H1 (cell line): ENCODE measurements around the gene C18orf63. TPM values are rescaled to one million over a fixed set of nuclear protein-coding genes. Genes with fewer than 3 reads are reported as not detected.
A peak's percentile ranks its signal among the peaks of the same experiment; 100 is the strongest.

Experiments
- CTCF ChIA-PET: fragments of 300-600 bp; sonication (Branson Sonifier 250); formaldehyde crosslinking; loops from one replicate; lab custom pipeline; 2021; ENCODE audit not compliant: partially characterized antibody; lab: Charles Lee
- POLR2A ChIA-PET: fragments of 300-600 bp; sonication (Branson Sonifier 250); formaldehyde crosslinking; loops from one replicate; lab custom pipeline; 2021; ENCODE audit warnings: inconsistent platforms; ENCODE audit not compliant: partially characterized antibody; lab: Charles Lee
- DNase-seq, 2 experiments: peaks; one replicate each; pipeline versions ENCODE4 v3.0.0 to v3.0.0-alpha.2; 2010 to 2022; ENCODE audit warnings: low spot score in 2 of 2, low read depth in 1 of 2, mixed read lengths in 1 of 2
- FAIRE-seq: peaks from 2 replicates; lab custom pipeline; 2011; peaks lifted over from hg19 to GRCh38; lab: Jason Lieb, UNC
- H2AFZ ChIP-seq: 2 replicates; pipeline ENCODE4 v1.8.1; 2012; ENCODE audit warnings: low read length, inconsistent platforms
- H2AK5ac ChIP-seq: 2 replicates; pipeline ENCODE4 v1.6.1; 2013; ENCODE audit warnings: low read depth, low read length
- H2BK120ac ChIP-seq: replicated peaks from 2 replicates; pipeline ENCODE3; 2013; ENCODE audit warnings: low read depth, low read length, inconsistent platforms
- H2BK12ac ChIP-seq: 2 replicates; pipeline ENCODE4 v1.6.1; 2013; ENCODE audit warnings: low read depth, low read length
- H2BK15ac ChIP-seq: 2 replicates; pipeline ENCODE4 v1.6.1; 2013; ENCODE audit warnings: low read length
- H2BK20ac ChIP-seq: 2 replicates; pipeline ENCODE4 v1.6.1; 2013; ENCODE audit warnings: low read length
- H2BK5ac ChIP-seq: 2 replicates; pipeline ENCODE4 v1.6.1; 2013; ENCODE audit warnings: low read depth, low read length
- H3K14ac ChIP-seq: 2 replicates; pipeline ENCODE4 v1.6.1; 2013; ENCODE audit warnings: inconsistent platforms; ENCODE audit not compliant: insufficient read length
- H3K18ac ChIP-seq: 2 replicates; pipeline ENCODE4 v1.6.1; 2013; ENCODE audit warnings: low read length; ENCODE audit errors: extremely low read depth
- H3K23ac ChIP-seq: 2 replicates; pipeline ENCODE4 v1.6.1; 2013; ENCODE audit warnings: inconsistent platforms; ENCODE audit not compliant: insufficient read length
- H3K23me2 ChIP-seq: 2 replicates; pipeline ENCODE4 v1.6.1; 2013; ENCODE audit warnings: low read depth, low read length
- H3K27ac ChIP-seq: 2 replicates; pipeline ENCODE4 v1.6.1; 2011; ENCODE audit warnings: low read depth, low read length, inconsistent platforms
- H3K27me3 ChIP-seq, 4 experiments: replicated peaks in 1 of 4; 1 replicate in 1 of 4; 2 replicates in 3 of 4; pipeline versions ENCODE4 v1.6.1 to v1.8.1; 2011 to 2013; ENCODE audit warnings: low read length in 3 of 4, mild to moderate bottlenecking in 3 of 4, inconsistent platforms in 2 of 4, mixed read lengths in 2 of 4, moderate library complexity in 1 of 4; ENCODE audit not compliant: control insufficient read depth in 3 of 4, insufficient read depth in 3 of 4; ENCODE audit errors: extremely low read depth in 1 of 4
- H3K36me3 ChIP-seq, 4 experiments: 2 replicates each; pipeline versions ENCODE4 v1.6.1 to v1.8.1; 2011 to 2013; ENCODE audit warnings: mild to moderate bottlenecking in 4 of 4, low read length in 3 of 4, moderate library complexity in 2 of 4, control low read depth in 1 of 4, inconsistent platforms in 1 of 4; ENCODE audit not compliant: insufficient read depth in 4 of 4, control insufficient read depth in 2 of 4
- H3K4ac ChIP-seq: replicated peaks from 2 replicates; pipeline ENCODE3; 2013; ENCODE audit warnings: low read length, low read depth, mixed read lengths, inconsistent platforms; ENCODE audit not compliant: insufficient read length
- H3K4me1 ChIP-seq, 4 experiments: replicated peaks in 1 of 4; 1 replicate in 1 of 4; 2 replicates in 3 of 4; pipeline versions ENCODE4 v1.6.1 to v1.8.1; 2011 to 2013; ENCODE audit warnings: low read length in 3 of 4, inconsistent platforms in 2 of 4, mixed read lengths in 1 of 4; ENCODE audit not compliant: insufficient read depth in 4 of 4, control insufficient read depth in 3 of 4
- H3K4me2 ChIP-seq, 2 experiments: 2 replicates each; pipeline versions ENCODE4 v1.6.1 to v1.8.1; 2011 to 2013; ENCODE audit warnings: low read depth in 2 of 2, low read length in 2 of 2, control low read depth in 1 of 2, inconsistent platforms in 1 of 2, mild to moderate bottlenecking in 1 of 2; ENCODE audit not compliant: insufficient read depth in 1 of 2
- H3K4me3 ChIP-seq, 4 experiments: fragments of 200-600, 300-600 bp in 1 of 4; sonication (generic), shearing (Covaris generic), sonication (Bioruptor Twin) in 1 of 4; 2 replicates each; pipeline versions ENCODE4 v1.5.1 to v1.8.1; 2011 to 2016; ENCODE audit warnings: low read length in 4 of 4, low read depth in 3 of 4, control low read depth in 2 of 4, inconsistent platforms in 2 of 4, mild to moderate bottlenecking in 2 of 4, mixed read lengths in 1 of 4, moderate library complexity in 1 of 4; ENCODE audit not compliant: insufficient read depth in 2 of 4; ENCODE audit errors: extremely low read depth in 1 of 4
- H3K56ac ChIP-seq: replicated peaks from 2 replicates; pipeline ENCODE3; 2013; ENCODE audit warnings: low read depth, mild to moderate bottlenecking, mixed read lengths, low read length, inconsistent platforms; ENCODE audit not compliant: insufficient read length
- H3K79me1 ChIP-seq: 2 replicates; pipeline ENCODE4 v1.6.1; 2013; ENCODE audit warnings: low read depth, low read length, control low read depth
- H3K79me2 ChIP-seq, 2 experiments: 2 replicates each; pipeline versions ENCODE4 v1.6.1 to v1.8.1; 2012 to 2013; ENCODE audit warnings: low read length in 2 of 2, mild to moderate bottlenecking in 2 of 2, inconsistent platforms in 1 of 2; ENCODE audit not compliant: insufficient read depth in 2 of 2, control insufficient read depth in 1 of 2
- H3K9ac ChIP-seq, 4 experiments: replicated peaks in 1 of 4; 1 replicate in 1 of 4; 2 replicates in 3 of 4; pipeline versions ENCODE4 v1.6.1 to v1.8.1; 2011 to 2013; ENCODE audit warnings: low read depth in 3 of 4, low read length in 3 of 4, control low read depth in 2 of 4, mild to moderate bottlenecking in 2 of 4, moderate library complexity in 2 of 4, inconsistent platforms in 1 of 4; ENCODE audit errors: extremely low read depth in 1 of 4
- H3K9me3 ChIP-seq, 2 experiments: 2 replicates each; pipeline versions ENCODE4 v1.6.1 to v1.8.1; 2012 to 2013; ENCODE audit warnings: mild to moderate bottlenecking in 2 of 2, moderate library complexity in 2 of 2, control low read depth in 1 of 2, inconsistent platforms in 1 of 2, low read depth in 1 of 2, low read length in 1 of 2, mixed read lengths in 1 of 2; ENCODE audit not compliant: insufficient read depth in 2 of 2
- H4K20me1 ChIP-seq, 2 experiments: replicated peaks in 1 of 2; 2 replicates each; pipeline versions ENCODE3 to v1.8.1; 2011 to 2013; ENCODE audit warnings: inconsistent platforms in 2 of 2, low read length in 2 of 2, mild to moderate bottlenecking in 1 of 2; ENCODE audit not compliant: insufficient read depth in 2 of 2, control insufficient read depth in 1 of 2
- H4K5ac ChIP-seq: 2 replicates; pipeline ENCODE4 v1.6.1; 2013; ENCODE audit warnings: low read length, low read depth, mixed read lengths, inconsistent platforms; ENCODE audit not compliant: insufficient read length
- H4K8ac ChIP-seq: 2 replicates; pipeline ENCODE4 v1.8.0; 2013; ENCODE audit warnings: mild to moderate bottlenecking, moderate library complexity, low read length, inconsistent platforms; ENCODE audit not compliant: insufficient read depth; ENCODE audit errors: extremely low read depth
- H4K91ac ChIP-seq: replicated peaks from 2 replicates; pipeline ENCODE3; 2013; ENCODE audit warnings: low read length, mixed read lengths, inconsistent platforms; ENCODE audit not compliant: insufficient read length
- HDAC2 ChIP-seq, 2 experiments: fragments of 300-600 bp in 1 of 2; sonication (generic) in 1 of 2; IDR thresholded peaks; 2 replicates each; pipeline ENCODE4 v1.6.1; 2011 to 2012; ENCODE audit warnings: low read depth in 2 of 2, low read length in 2 of 2, mild to moderate bottlenecking in 2 of 2, moderate library complexity in 2 of 2, borderline replicate concordance in 1 of 2, inconsistent platforms in 1 of 2
- HDAC6 ChIP-seq: IDR thresholded peaks from one replicate; pipeline ENCODE4 v1.7.1; 2012; ENCODE audit warnings: low read depth, mild to moderate bottlenecking, inconsistent platforms, low read length, moderate library complexity
- JUN ChIP-seq: IDR thresholded peaks from 2 replicates; pipeline ENCODE4 v1.6.1; 2011; ENCODE audit warnings: low read depth, mild to moderate bottlenecking, improper control_type of control experiment, low read length
- KDM4A ChIP-seq: IDR thresholded peaks from one replicate; pipeline ENCODE4 v1.7.1; 2012; ENCODE audit warnings: low read depth, mild to moderate bottlenecking, moderate library complexity, low read length, inconsistent platforms; ENCODE audit not compliant: severe bottlenecking
- POU5F1 ChIP-seq: IDR thresholded peaks from 2 replicates; pipeline ENCODE4 v1.6.1; 2011; ENCODE audit warnings: low read depth, mild to moderate bottlenecking, low read length, moderate library complexity
- TEAD4 ChIP-seq: IDR thresholded peaks from 2 replicates; pipeline ENCODE4 v1.6.1; 2012; ENCODE audit warnings: low read depth, low read length, inconsistent platforms, mixed read lengths
- WGBS, 2 experiments: shearing (Covaris generic) in 1 of 2; methylation state at CpG; one replicate each; pipeline versions ENCODE4 v1.1.6 to v1.1.7; 2013 to 2015; ENCODE audit warnings: low lambda C conversion rate in 2 of 2, mixed read lengths in 2 of 2, inconsistent platforms in 1 of 2, low coverage in 1 of 2, missing lambda C conversion rate in 1 of 2; ENCODE audit not compliant: insufficient replicate concordance in 2 of 2, insufficient coverage in 1 of 2, insufficient read length in 1 of 2; ENCODE audit errors: extremely low coverage in 1 of 2, missing lambda C conversion rate in 1 of 2; 5-methylcytosine and 5-hydroxymethylcytosine counted together
- long read RNA-seq, 2 experiments: library from RNA in 1 of 2; library from capped mRNA in 1 of 2; stranded (forward); transcript quantifications; one replicate each; pipeline ENCODE4 v2.0.0, GENCODE V29; 2021; ENCODE audit warnings: inconsistent platforms in 1 of 2
- polyA minus RNA-seq, 3 experiments: library from RNA; depleted of rRNA, polyadenylated mRNA; stranded (reverse); fragments of >200 nt; gene quantifications; 1 replicate in 2 of 3; 2 replicates in 1 of 3; pipeline ENCODE4 v1.2.3, GENCODE V29; 2011
- polyA plus RNA-seq, 7 experiments: library from polyadenylated mRNA; depleted of rRNA in 3 of 7; stranded (reverse) in 5 of 7; unstranded in 2 of 7; fragments of >200 nt in 5 of 7; fragments of 200-250 nt in 2 of 7; gene quantifications; 1 replicate in 5 of 7; 2 replicates in 1 of 7; 4 replicates in 1 of 7; pipeline versions ENCODE4 v1.2.1 to v1.2.3, GENCODE V29; 2011 to 2013; ENCODE audit warnings: missing spikeins in 2 of 7, mixed read lengths in 2 of 7
- total RNA-seq: library from RNA; stranded (reverse); fragmentation: NEBNext Ultra II Directional; extraction: Animal tissue kit (Norgen Biotek cat#: 25700); gene quantifications from 2 replicates; pipeline ENCODE4 v1.2.1, GENCODE V29; 2021
- TF ChIP-seq, protein P1 (sequence below): IDR thresholded peaks from 2 replicates; pipeline ENCODE4 v1.6.1; 2012; ENCODE audit warnings: inconsistent platforms

The C18orf63 gene
- total RNA-seq (not detected in 2 replicates), polyA plus RNA-seq (2011; rRNA removed) (not detected in 2 replicates), polyA minus RNA-seq (2011; rRNA and poly(A)+ RNA removed) (not detected in 2 replicates)
- polyA plus RNA-seq (2011; cell fraction: cytosol; rRNA removed) = not detected
- polyA plus RNA-seq (2011; cell fraction: nucleus; rRNA removed) = not detected
- polyA plus RNA-seq (2012, experiment 1 of 2) = not detected in 4 replicates
- not detected for polyA plus RNA-seq (2012, experiment 2 of 2)
- polyA plus RNA-seq (2013, experiment 1 of 2) = not detected
- polyA plus RNA-seq (2013, experiment 2 of 2) = not detected
- not detected for polyA minus RNA-seq (2011; cell fraction: cytosol; rRNA and poly(A)+ RNA removed)
- not detected for polyA minus RNA-seq (2011; cell fraction: nucleus; rRNA and poly(A)+ RNA removed)
- long read RNA-seq, experiment 1 = 0 reads
- long read RNA-seq, experiment 2 = 0 reads

DNA sequence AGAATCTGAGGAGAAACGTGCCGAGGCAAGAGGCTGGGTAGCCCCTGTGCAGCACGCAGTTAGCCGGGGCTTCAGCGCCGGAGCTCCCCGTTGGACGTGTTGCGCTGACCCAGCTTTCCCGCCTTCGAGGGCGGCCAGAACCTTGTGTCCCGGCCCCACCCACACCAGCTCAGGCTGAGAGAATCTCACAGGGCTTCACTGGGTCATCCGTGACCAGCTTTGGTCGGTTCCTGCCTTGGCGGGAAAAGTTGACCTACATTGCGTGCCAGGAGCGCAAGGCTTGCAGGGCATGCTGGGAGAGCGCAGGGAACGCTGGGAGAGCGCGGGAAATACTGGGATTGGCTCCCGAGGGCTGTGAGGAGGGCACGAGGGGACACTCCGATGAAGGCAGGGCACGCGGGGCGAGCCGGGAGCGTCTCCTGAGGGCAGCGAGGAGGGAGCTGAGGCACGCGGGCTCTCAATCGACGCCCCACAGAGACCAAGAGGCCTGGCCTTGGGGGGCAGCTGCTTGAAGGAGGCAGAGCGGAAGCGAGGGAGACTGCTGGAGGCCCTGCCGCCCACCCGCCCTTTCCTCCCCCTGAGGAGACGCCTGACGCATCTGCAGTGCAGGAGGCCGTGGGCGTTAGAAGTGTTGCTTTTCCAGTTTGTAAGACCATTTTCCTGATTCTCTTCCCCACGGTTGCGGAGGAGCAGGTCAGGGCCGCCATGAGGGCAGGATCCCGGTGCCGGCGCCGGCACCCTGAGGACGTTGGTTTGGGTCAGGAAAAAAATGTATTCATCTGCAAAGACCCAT lies at the start of gene C18orf63:
TSS of gene C18orf63 (plus strand) at position 376 of the 793 bp plus-strand sequence. CDS start 2,027 bp downstream, outside the sequence.
- DNase-seq (no peak), FAIRE-seq (no peak)
- Histone ChIP-seq H2BK120ac (no peak within 1 kb of the TSS), H3K9me3 (peaks cover 0 to 18% of the 10 kb centered on the region in 2 experiments; a peak in 1 of 4 replicates), H3K23me2 (no peaks in the 10 kb centered on the region), H3K27me3 (no peaks in the 10 kb centered on the region), H3K18ac (0 out of 2 replicates have a peak within 1 kb of the TSS, but pooled peaks have one; percentile 73), H3K36me3 (no peaks in the 10 kb centered on the region), H3K4ac (peak within 1 kb of the TSS; percentile 54), H2AFZ (no peak within 1 kb of the TSS), H3K14ac (no peak within 1 kb of the TSS), H3K56ac (no peak within 1 kb of the TSS), H4K20me1 (no peaks in the 10 kb centered on the region), H3K23ac (no peak within 1 kb of the TSS), H3K4me3 (no peak within 1 kb of the TSS), H2BK12ac (peak within 1 kb of the TSS; percentile 52; the same call in 1 of the 2 replicates), H4K91ac (peak within 1 kb of the TSS; percentile 41), H2BK15ac (no peak within 1 kb of the TSS), H3K4me2 (no peak within 1 kb of the TSS), H4K8ac (no peak within 1 kb of the TSS), H3K4me1 (peaks cover 0 to 2% (median 0%) of the 10 kb centered on the region in 4 experiments; a peak in 2 of 7 replicates), H3K79me2 (no peaks in the 10 kb centered on the region), H3K9ac (no peak within 1 kb of the TSS), H2BK5ac (peak within 1 kb of the TSS; percentile 28; the same call in 1 of the 2 replicates), H3K79me1 (no peaks in the 10 kb centered on the region), H3K27ac (no peak within 1 kb of the TSS), H2AK5ac (no peak within 1 kb of the TSS), H4K5ac (no peak within 1 kb of the TSS), H2BK20ac (0 out of 2 replicates have a peak within 1 kb of the TSS, but pooled peaks have one; percentile 55)
- POLR2A ChIA-PET = no interaction called here
- 92% methylated on average over 32 of the region's 51 CpGs; no CpG with 5 or more reads in 1 of the 2 experiments for WGBS, 2 experiments
- CTCF ChIA-PET = interaction anchor here (1.5 kb wide), 1 partner anchor 118 kb away, joined by 3 read pairs; no protein-coding TSS in a partner anchor
- TF ChIP-seq KDM4A (no peak), POU5F1 (no peak), JUN (no peak), HDAC2 (IDR thresholded peaks at IDR 0.05; ENCODE audit: borderline replicate concordance in 1 of 2, low read depth in 2 of 2, low read length in 2 of 2) (no peak), HDAC6 (no peak), TEAD4 (no peak)
- TF ChIP-seq, protein P1, sequence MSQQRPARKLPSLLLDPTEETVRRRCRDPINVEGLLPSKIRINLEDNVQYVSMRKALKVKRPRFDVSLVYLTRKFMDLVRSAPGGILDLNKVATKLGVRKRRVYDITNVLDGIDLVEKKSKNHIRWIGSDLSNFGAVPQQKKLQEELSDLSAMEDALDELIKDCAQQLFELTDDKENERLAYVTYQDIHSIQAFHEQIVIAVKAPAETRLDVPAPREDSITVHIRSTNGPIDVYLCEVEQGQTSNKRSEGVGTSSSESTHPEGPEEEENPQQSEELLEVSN = peak; percentile 89
